Measurements from ENCODE around the gene NOL7. TPM values are rescaled to one million over a fixed set of nuclear protein-coding genes. Genes with fewer than 3 reads are reported as not detected.

NOL7 gene
- 36.4 TPM for total RNA-seq

- DNase-seq = peak; percentile 98
Measured at GRCh38 chr6:13614926-13615791, at the start of gene NOL7. TSS of gene NOL7 (plus strand) at chr6:13615335. CDS start at chr6:13615359, 24 bp downstream.

- DNase-seq = no peak
Measured at GRCh38 chr6:13565921-13566320, 49.2 kb upstream of the NOL7 start.

- DNase-seq = no peak
Measured at GRCh38 chr6:13566500-13566899, 48.6 kb upstream of the NOL7 start.

GRCh38 chr6:13568970-13569369 is 46.2 kb upstream of the NOL7 start:
- DNase-seq = no peak

DNA sequence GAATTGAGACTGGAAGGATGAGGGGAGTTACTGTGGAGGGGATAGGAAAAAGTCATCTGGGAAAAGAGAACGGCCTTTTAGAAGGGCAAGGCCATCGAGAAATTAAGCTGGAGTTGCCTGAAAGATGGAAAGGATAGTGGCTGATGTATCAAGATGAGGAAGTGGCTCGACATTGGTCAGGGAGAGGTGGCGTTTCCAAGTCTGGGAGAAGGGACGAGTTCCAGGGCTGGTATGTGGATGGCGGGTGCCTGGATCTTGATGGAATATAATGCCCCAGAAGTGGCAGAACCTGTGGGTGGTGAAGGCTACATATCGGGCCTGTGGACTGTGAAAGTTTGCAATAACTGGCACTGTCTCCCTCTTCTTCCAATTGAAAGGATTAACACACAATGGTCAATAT is 42.9 kb upstream of the NOL7 start:
- no peak for DNase-seq

DNA sequence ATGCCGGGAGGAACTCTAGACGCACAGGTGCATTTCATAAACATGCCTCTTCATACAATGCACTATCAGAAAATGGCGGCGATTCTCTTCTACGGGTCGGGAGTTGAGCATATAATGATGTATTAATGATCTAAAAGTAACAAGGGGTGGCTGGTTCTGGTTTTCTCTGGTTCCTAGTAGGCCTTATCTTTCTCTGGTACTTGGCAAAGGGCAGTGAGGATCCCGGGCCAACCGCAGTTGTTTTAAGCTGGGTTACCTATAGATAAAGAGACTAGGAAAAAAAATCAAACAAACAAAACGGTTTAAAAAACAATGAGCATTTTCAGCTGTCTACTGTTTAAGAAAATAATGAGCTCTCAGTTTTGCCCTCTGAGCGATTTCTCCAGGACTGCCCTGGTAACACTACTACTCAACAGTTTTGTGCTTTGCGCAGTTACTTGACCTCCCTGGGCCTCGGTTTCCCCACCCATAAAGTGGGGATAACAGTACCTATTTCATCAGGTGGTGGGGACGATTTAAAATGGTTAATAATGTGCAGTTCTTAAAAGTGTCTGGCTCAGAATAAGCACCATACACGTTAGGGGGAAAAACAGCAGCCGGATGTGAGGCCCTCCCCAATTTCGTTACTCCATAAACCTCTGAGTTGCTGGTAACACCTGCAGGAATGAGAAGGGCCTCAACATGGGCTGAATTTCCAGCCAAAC is 42.0 kb upstream of the NOL7 start:
- no peak for DNase-seq

DNA sequence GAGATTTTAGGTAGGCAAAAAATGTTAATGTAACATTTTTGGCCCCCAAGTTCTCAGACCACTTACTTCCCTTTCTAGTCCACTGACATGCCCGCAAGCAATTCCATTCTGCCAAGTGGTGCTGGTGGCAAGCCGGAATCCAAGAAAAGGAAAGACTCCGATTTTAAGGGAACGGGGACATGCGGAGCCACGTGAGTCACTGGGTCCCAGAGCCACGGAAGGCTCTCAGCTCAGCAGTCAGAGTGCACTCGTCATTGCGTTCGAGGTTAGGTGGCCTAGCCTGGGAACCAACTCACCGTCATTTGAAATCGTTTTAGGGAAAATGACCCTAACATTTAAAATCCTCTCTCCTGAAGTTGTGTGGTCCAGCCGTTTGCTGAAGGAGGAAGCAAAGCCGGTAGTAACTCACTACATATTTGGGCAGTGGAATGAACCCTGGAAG is 41.4 kb upstream of the NOL7 start:
- DNase-seq = no peak

DNA sequence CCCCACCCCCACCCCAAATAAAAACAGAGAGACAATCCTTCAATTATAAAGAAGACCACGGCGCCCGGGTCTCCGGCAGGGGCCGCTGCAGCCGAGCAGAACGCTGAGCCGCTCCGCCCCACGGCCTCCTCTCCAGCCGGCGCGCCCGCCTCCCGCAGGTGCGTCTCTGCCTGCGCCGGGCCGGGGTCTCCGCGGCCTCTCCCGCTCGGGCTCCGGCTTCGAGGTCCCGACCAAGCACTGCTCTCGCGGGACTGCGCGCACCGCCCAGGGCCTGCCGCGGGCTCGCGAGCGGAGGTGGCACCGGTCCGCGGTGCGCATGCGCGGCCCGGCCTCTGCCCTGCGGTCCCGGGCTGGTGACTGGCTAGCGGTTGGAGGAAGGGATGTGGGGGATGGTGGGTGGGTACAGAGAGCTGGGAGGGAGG is 41.0 kb upstream of the NOL7 start:
- peak; percentile 82 for DNase-seq

GRCh38 chr6:13574571-13575376 is 40.4 kb upstream of the NOL7 start, which contains the start of gene SIRT5:
TSS of gene SIRT5 (plus strand) at chr6:13574601. CDS start at chr6:13584111, 9,510 bp downstream.
- DNase-seq = peak; percentile 64

- no peak for DNase-seq
Measured at GRCh38 chr6:13575377-13575775, 39.8 kb upstream of the NOL7 start.

DNA sequence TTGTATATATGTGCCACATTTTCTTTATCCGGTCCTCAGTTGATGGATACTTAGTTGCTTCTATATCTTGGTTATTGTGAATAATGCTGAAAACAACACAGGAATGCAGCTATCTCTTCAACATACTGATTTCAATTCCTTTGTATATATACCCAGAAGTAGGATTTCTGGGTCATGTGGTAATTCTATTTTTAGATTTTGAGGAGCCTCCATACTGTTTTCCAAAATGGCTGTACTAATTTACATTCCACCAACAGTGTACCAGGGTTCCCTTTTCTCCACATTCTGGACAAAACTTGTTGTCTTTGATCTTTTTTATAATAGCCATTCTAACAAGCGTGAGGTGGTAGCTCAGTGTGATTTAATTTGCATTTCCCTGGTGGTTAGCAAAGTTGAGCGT is 39.1 kb upstream of the NOL7 start:
- DNase-seq = no peak

GRCh38 chr6:13577926-13578325 is 37.2 kb upstream of the NOL7 start:
- DNase-seq = no peak

DNA sequence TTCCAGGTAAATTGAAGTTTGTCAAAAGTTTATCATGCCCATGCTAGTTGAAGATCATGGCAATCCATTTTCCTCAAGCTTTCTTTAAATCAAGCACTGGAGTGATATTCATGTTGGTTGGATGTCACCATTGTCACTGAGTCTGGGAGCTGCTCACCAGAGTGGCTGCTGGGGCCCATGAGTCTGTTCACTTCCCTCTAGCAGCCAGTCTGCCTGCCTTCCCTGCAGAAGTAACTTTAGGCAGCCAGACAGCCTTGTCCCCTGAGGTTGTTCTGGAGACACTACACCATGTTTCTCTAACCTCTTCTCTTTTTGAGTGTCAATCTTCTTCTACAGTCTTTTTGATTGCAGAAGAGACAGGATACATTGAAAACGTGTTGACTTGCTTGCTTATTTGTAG is 35.2 kb upstream of the NOL7 start:
- no peak for DNase-seq

GRCh38 chr6:13581700-13582229 is 33.4 kb upstream of the NOL7 start:
- DNase-seq = no peak

GRCh38 chr6:13586603-13587542 is 28.3 kb upstream of the NOL7 start:
- no peak for DNase-seq

- DNase-seq = no peak
Measured at GRCh38 chr6:13589801-13590200, 25.3 kb upstream of the NOL7 start.

GRCh38 chr6:13590574-13591153 is 24.5 kb upstream of the NOL7 start:
- no peak for DNase-seq

DNA sequence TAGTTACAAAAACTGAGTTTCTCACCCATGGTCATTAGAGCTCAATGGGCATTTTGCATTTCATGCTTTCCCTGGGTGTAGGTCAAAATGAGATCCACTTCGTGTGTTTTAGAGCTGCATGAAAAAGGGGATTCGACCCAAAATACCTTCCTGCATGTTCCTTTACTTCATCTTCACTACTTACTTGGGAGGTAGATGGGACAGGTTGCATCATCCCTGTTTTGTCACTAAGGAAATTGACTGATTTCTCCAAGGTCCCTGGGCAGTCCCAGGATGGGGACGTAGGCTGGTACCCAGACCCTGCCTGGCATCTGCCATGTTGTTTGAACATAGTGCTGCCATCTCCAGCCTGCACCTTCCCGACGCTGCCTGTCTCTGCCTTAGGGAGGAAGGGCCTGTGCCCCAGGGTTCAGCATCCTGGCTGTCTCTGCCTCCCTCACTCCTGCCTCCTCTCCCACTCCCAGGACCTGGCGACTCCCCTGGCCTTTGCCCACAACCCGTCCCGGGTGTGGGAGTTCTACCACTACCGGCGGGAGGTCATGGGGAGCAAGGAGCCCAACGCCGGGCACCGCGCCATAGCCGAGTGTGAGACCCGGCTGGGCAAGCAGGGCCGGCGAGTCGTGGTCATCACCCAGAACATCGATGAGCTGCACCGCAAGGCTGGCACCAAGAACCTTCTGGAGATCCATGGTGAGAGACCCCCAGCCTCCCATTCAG is 23.8 kb upstream of the NOL7 start:
- DNase-seq = no peak

GRCh38 chr6:13593103-13593502 is 22.0 kb upstream of the NOL7 start:
- DNase-seq = no peak

DNA sequence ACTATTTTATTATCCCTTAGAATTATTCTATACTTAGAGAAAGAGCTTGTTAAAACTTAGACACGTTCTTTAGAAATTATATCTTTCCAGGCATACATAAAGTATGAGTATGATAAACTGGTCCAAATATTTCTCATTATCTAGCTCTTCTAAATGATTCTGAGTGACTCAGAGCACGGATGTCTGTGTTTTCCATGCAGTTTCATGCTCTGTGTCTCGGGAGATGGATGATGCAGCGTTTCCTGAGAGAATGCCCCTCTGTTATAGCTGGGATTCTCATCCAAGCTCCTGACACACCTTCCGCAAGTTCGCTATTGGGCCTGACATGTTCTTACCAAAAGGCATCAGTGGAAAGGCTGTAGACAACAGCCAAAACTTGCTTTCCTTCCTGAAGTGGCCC is 21.4 kb upstream of the NOL7 start:
- no peak for DNase-seq

Data from skin of body (tissue), 2 donors.